Measurements from ENCODE around the gene SCLT1. TPM values are rescaled to one million over a fixed set of nuclear protein-coding genes. Genes with fewer than 3 reads are reported as not detected.

SCLT1 gene
- total and polyA plus RNA-seq, 2 of the 8 experiments (the other 6 are each of a cell fraction or from before 2014, with no cell fraction given): 4.8 to 13.1 TPM

DNA sequence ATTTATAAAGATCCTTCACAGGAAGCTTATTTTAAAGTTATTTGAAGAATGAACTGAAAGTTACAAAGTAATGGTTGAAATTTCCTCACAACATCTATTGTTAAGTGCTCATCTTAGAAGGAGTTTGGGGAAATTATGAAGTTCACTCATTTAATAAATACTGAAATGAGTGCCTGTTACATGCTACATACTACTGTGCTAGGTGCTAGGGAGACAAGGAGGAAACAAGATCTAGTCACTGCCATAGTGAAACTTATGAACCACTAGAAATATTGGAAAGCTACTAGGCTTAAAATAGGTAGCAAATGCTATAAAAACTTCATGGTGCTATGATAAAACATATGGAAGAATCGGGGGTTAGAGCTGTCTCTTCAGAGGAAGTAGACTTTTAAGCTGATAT, 186.8 kb downstream of the SCLT1 start:
- H4K8ac ChIP-seq (ENCODE audit: extremely low read depth, insufficient read depth, low read length): no peak overlapping the region
- H3K79me2 ChIP-seq (ENCODE audit: control insufficient read depth in 1 of 2, insufficient read depth in 2 of 2, low read length in 2 of 2): no peaks in the 10 kb centered on the region
- no peak overlapping the region for H3K27ac ChIP-seq (ENCODE audit: low read depth, low read length)
- H2AK5ac ChIP-seq (ENCODE audit: low read depth, low read length): no peak overlapping the region
- H2BK20ac ChIP-seq (ENCODE audit: low read length): no peak overlapping the region
- H3K36me3 ChIP-seq (ENCODE audit: control insufficient read depth in 2 of 4, insufficient read depth in 4 of 4, low read length in 3 of 4): no peaks in the 10 kb centered on the region
- no peak overlapping the region for H4K5ac ChIP-seq (ENCODE audit: insufficient read length, low read depth, low read length)
- H2AFZ ChIP-seq (ENCODE audit: low read length): no peak overlapping the region
- H3K56ac ChIP-seq (replicated peaks; ENCODE audit: insufficient read length, low read depth, low read length): no peak overlapping the region
- H3K9ac ChIP-seq (replicated peaks in 1 of 4; ENCODE audit: extremely low read depth in 1 of 4, low read depth in 3 of 4, low read length in 3 of 4): no peak overlapping the region
- FAIRE-seq: no peak
- H3K9me3 ChIP-seq (ENCODE audit: insufficient read depth in 2 of 2, low read depth in 1 of 2, low read length in 1 of 2): no peaks in the 10 kb centered on the region
- CTCF ChIA-PET (ENCODE audit: partially characterized antibody): interaction anchor here (1.2 kb wide), 1 partner anchor 40 kb away, joined by 3 read pairs; no protein-coding TSS in a partner anchor
- no peaks in the 10 kb centered on the region for H3K23me2 ChIP-seq (ENCODE audit: low read depth, low read length)
- POLR2A ChIA-PET (ENCODE audit: partially characterized antibody): interaction anchor here (0.7 to 1.5 kb wide), 2 partner anchors 13 to 842 kb away, joined by 3 read pairs; no protein-coding TSS in a partner anchor
- H3K4ac ChIP-seq (replicated peaks; ENCODE audit: insufficient read length, low read depth, low read length): no peak overlapping the region
- no peak overlapping the region for H2BK120ac ChIP-seq (replicated peaks; ENCODE audit: low read depth, low read length)
- no peak overlapping the region for H3K18ac ChIP-seq (ENCODE audit: extremely low read depth, low read length)
- no peak overlapping the region for H2BK12ac ChIP-seq (ENCODE audit: low read depth, low read length)
- DNase-seq (ENCODE audit: low read depth in 1 of 2, low spot score in 2 of 2): no peak
- H3K79me1 ChIP-seq (ENCODE audit: low read depth, low read length): no peaks in the 10 kb centered on the region
- WGBS, 2 experiments (ENCODE audit: extremely low coverage in 1 of 2, insufficient coverage in 1 of 2, insufficient read length in 1 of 2, insufficient replicate concordance in 2 of 2, low coverage in 1 of 2, low lambda C conversion rate in 2 of 2, missing lambda C conversion rate in 1 of 2): 88% methylated on average over 1 of the region's 1 CpG; no CpG with 5 or more reads in 1 of the 2 experiments
- H3K4me1 ChIP-seq (replicated peaks in 1 of 4; ENCODE audit: control insufficient read depth in 3 of 4, insufficient read depth in 4 of 4, low read length in 3 of 4): no peaks in the 10 kb centered on the region
- TF ChIP-seq ZNF274 (IDR thresholded peaks at IDR 0.05; ENCODE audit: borderline replicate concordance, extremely low read depth, low read length) (no peak), RFX5 (IDR thresholded peaks at IDR 0.05; ENCODE audit: borderline replicate concordance, low read depth, low read length) (no peak)
- no peaks in the 10 kb centered on the region for H3K27me3 ChIP-seq (replicated peaks in 1 of 4; ENCODE audit: control insufficient read depth in 3 of 4, extremely low read depth in 1 of 4, insufficient read depth in 3 of 4, low read length in 3 of 4)
- H3K4me2 ChIP-seq (ENCODE audit: insufficient read depth in 1 of 2, low read depth in 2 of 2, low read length in 2 of 2): no peak overlapping the region
- H2BK5ac ChIP-seq (ENCODE audit: low read depth, low read length): no peak overlapping the region
- H3K4me3 ChIP-seq (ENCODE audit: extremely low read depth in 1 of 4, insufficient read depth in 2 of 4, low read depth in 3 of 4, low read length in 4 of 4): no peak overlapping the region
- H3K23ac ChIP-seq (ENCODE audit: insufficient read length): no peak overlapping the region
- no peak overlapping the region for H2BK15ac ChIP-seq (ENCODE audit: low read length)
- H4K20me1 ChIP-seq (replicated peaks in 1 of 2; ENCODE audit: control insufficient read depth in 1 of 2, insufficient read depth in 2 of 2, low read length in 2 of 2): no peaks in the 10 kb centered on the region
- no peak overlapping the region for H3K14ac ChIP-seq (ENCODE audit: insufficient read length)
- no peak overlapping the region for H4K91ac ChIP-seq (replicated peaks; ENCODE audit: insufficient read length, low read length)

All from H1 (cell line).